ENCODE data around the gene TMEM87A. TPM values are rescaled to one million over a fixed set of nuclear protein-coding genes. Genes with fewer than 3 reads are reported as not detected.
A peak's percentile ranks its signal among the peaks of the same experiment; 100 is the strongest.
"Not testable (repeated sequence)": the region's sequence is repeated elsewhere in the genome, so short reads cannot be mapped to it uniquely, and the experiment has no call there.

Gene TMEM87A
- 10 to 100 TPM; 34.8 to 35.8 TPM for total RNA-seq

DNA sequence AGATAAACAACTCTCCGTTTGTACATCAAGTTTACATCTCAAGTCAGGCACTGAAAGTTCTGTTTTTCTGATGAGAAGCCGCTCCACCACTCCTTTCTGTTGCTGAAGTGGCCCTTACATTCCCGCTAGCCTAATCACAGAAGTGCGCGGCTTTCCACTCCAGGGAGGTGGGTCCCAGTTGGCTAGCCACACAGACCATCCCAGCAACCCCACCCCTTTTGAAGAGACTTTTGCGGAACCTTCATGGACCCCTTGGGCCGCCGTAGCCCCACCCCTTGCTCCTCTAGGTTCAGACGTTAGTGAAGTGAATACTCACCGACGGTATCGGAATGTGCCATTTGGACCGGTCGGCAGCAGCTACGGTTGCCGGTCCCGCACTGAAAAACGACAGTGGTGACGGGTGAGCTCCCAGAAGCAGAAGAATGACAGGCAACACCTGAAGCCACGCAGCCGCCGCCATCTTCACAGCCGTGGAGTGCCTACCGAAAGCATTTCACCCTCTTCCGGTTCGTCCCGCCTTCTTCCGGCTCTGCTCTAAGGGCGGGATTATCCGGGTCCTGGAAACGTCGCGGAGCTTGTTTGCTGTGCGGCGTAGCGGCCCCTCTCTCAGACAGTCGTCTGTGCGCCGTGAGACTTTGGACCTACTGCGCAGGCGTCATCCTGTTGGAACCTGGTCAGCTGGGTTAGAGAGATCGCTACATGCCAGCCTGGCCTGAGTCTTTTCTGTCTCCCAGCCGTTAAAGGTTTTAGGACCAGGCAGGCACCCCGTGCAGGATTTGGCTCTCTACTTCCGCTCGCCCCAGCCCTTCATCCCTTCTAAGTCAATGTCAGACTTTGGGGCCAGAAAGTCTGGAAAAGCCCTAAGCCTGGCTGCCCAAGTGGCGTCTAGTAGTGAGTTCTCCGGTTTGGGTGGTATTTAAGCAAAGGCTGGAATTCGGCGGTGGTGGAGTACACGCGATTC lies at the start of gene TMEM87A, which contains the start of gene GANC:
Gene TMEM87A (minus strand): TSS at position 495 of the 961 bp plus-strand sequence. CDS start 35 bp downstream, at position 460.
Gene GANC (plus strand): TSS at position 263 of the 961 bp plus-strand sequence. CDS start 1,281 bp downstream, outside the sequence.
- Mint-ChIP-seq H3K27me3 (no peaks in the 10 kb centered on the region), H3K4me1 (peaks cover 39% of the 10 kb centered on the region), H3K9me3 (no peaks in the 10 kb centered on the region), H3K36me3 (peaks cover 10% of the 10 kb centered on the region), H3K27ac (peak within 1 kb of the TSS; percentile 99), H3K4me3 (peak within 1 kb of the TSS; percentile 98)
- peak; percentile 95 for DNase-seq

GRCh38 chr15:42319206-42319605 lies 46.0 kb upstream of the TMEM87A start:
- Mint-ChIP-seq H3K36me3 (peaks cover 3% of the 10 kb centered on the region), H3K9me3 (no peaks in the 10 kb centered on the region), H3K4me3 (no peak overlapping the region), H3K27ac (no peak overlapping the region), H3K4me1 (no peaks in the 10 kb centered on the region), H3K27me3 (no peaks in the 10 kb centered on the region)
- no peak for DNase-seq

- DNase-seq, H3K9me3 Mint-ChIP-seq, H3K27ac Mint-ChIP-seq, H3K4me3 Mint-ChIP-seq, H3K36me3 Mint-ChIP-seq, H3K27me3 Mint-ChIP-seq, H3K4me1 Mint-ChIP-seq: not testable (repeated sequence)
Observed at GRCh38 chr15:42316282-42316805, 43.1 kb upstream of the TMEM87A start.

DNA sequence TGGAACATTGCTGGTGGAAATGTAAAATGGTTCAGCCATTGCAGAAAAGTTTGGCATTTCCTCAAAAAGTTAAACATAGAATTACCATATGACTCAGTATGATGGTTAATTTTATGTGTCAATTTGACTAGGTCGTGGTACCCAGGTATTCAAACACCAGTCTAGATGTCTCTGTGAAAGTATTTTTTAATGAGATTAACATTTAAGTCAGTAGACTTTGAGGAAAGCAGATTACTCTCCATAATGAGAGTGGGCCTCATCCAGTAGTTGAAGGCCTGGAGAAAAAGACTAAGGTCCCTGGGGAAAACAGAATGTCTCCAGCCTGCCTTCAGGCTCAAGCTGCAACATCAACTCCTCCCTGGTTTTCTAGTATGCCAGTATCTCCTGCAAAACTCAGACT lies 42.3 kb upstream of the TMEM87A start:
- H3K36me3 Mint-ChIP-seq = peaks cover 7% of the 10 kb centered on the region
- H3K4me3 Mint-ChIP-seq = no peak overlapping the region
- no peaks in the 10 kb centered on the region for H3K4me1 Mint-ChIP-seq
- no peaks in the 10 kb centered on the region for H3K9me3 Mint-ChIP-seq
- H3K27me3 Mint-ChIP-seq = no peaks in the 10 kb centered on the region
- no peak overlapping the region for H3K27ac Mint-ChIP-seq
- no peak for DNase-seq

GRCh38 chr15:42314818-42315217 lies 41.6 kb upstream of the TMEM87A start:
- Mint-ChIP-seq H3K4me1 (no peaks in the 10 kb centered on the region), H3K9me3 (no peaks in the 10 kb centered on the region), H3K36me3 (peaks cover 7% of the 10 kb centered on the region), H3K4me3 (no peak overlapping the region), H3K27ac (no peak overlapping the region), H3K27me3 (no peaks in the 10 kb centered on the region)
- no peak for DNase-seq

- no peaks in the 10 kb centered on the region for H3K4me1 Mint-ChIP-seq
- H3K4me3 Mint-ChIP-seq = no peak overlapping the region
- peaks cover 7% of the 10 kb centered on the region for H3K36me3 Mint-ChIP-seq
- no peaks in the 10 kb centered on the region for H3K9me3 Mint-ChIP-seq
- H3K27me3 Mint-ChIP-seq = no peaks in the 10 kb centered on the region
- H3K27ac Mint-ChIP-seq = no peak overlapping the region
- no peak for DNase-seq
Observed at GRCh38 chr15:42313463-42313862, 40.2 kb upstream of the TMEM87A start.

DNA sequence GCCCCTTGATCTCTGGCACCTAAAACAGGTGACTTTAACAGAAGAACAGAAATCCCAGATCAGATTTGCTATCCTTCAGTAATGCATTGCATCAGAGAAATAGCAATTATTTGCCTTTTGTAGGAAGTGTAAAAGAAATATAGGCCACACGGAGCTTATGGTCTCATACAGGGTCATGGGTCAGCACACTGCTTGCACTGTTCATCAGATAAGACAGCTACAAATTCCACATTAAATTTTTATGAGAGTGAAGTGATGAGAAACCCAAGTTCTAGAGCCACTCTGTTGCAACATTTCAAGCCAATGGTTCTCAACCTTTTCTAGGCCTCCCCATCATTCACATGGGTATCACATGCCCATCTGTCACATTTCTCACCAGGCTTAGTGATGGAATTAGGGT lies 33.4 kb upstream of the TMEM87A start:
- Mint-ChIP-seq H3K9me3 (peaks cover 16% of the 10 kb centered on the region), H3K36me3 (peaks cover 17% of the 10 kb centered on the region), H3K27ac (no peak overlapping the region), H3K4me3 (no peak overlapping the region), H3K4me1 (no peaks in the 10 kb centered on the region), H3K27me3 (no peaks in the 10 kb centered on the region)
- DNase-seq = no peak

GRCh38 chr15:42301004-42301403 lies 27.8 kb upstream of the TMEM87A start:
- peaks cover 38% of the 10 kb centered on the region for H3K36me3 Mint-ChIP-seq
- H3K4me1 Mint-ChIP-seq, H3K27me3 Mint-ChIP-seq, H3K27ac Mint-ChIP-seq, DNase-seq, H3K4me3 Mint-ChIP-seq: not testable (repeated sequence)
- H3K9me3 Mint-ChIP-seq = peaks cover 16% of the 10 kb centered on the region

- Mint-ChIP-seq H3K9me3 (no peaks in the 10 kb centered on the region), H3K4me3 (no peak overlapping the region), H3K36me3 (peaks cover 14% of the 10 kb centered on the region), H3K27ac (no peak overlapping the region), H3K27me3 (no peaks in the 10 kb centered on the region), H3K4me1 (no peaks in the 10 kb centered on the region)
- no peak for DNase-seq
Observed at GRCh38 chr15:42289166-42289565, 15.9 kb upstream of the TMEM87A start.

- no peaks in the 10 kb centered on the region for H3K9me3 Mint-ChIP-seq
- no peaks in the 10 kb centered on the region for H3K27me3 Mint-ChIP-seq
- H3K36me3 Mint-ChIP-seq = peaks cover 14% of the 10 kb centered on the region
- no peak overlapping the region for H3K27ac Mint-ChIP-seq
- H3K4me1 Mint-ChIP-seq = no peaks in the 10 kb centered on the region
- H3K4me3 Mint-ChIP-seq = no peak overlapping the region
- no peak for DNase-seq
Observed at GRCh38 chr15:42287931-42288330, 14.7 kb upstream of the TMEM87A start.

- Mint-ChIP-seq H3K9me3 (no peaks in the 10 kb centered on the region), H3K27me3 (no peaks in the 10 kb centered on the region), H3K27ac (no peak overlapping the region), H3K4me1 (no peaks in the 10 kb centered on the region), H3K4me3 (no peak overlapping the region), H3K36me3 (peaks cover 10% of the 10 kb centered on the region)
- DNase-seq = no peak
Observed at GRCh38 chr15:42286445-42287029, 13.3 kb upstream of the TMEM87A start.

DNA sequence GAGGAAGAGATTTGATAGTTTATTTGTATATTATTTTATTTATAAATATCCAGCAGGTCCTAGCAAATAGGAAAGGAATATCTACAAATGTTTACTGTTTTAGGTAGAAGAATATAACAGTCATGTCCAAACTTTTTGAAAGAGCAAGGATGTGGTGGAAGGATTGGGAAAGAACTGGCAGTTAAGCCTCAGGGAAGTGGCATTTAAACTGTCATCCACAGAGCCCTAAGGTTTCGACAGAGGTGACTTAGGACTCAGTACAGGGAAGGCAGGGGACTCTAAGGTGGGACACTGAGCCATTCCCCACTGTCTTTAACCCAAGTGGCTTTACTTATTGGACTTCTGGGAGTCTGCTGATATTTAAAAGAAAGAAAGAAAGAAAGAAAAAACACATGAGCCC lies 11.8 kb upstream of the TMEM87A start:
- no peak for DNase-seq
- no peak overlapping the region for H3K27ac Mint-ChIP-seq

GRCh38 chr15:42284551-42284950 lies 11.3 kb upstream of the TMEM87A start:
- Mint-ChIP-seq H3K27me3 (no peaks in the 10 kb centered on the region), H3K9me3 (no peaks in the 10 kb centered on the region), H3K4me1 (no peaks in the 10 kb centered on the region), H3K27ac (no peak overlapping the region), H3K36me3 (peaks cover 8% of the 10 kb centered on the region), H3K4me3 (no peak overlapping the region)
- DNase-seq = no peak

More for the DNA sequence above, 11.8 kb upstream of the TMEM87A start:
- Mint-ChIP-seq H3K27me3 (no peaks in the 10 kb centered on the region), H3K9me3 (no peaks in the 10 kb centered on the region), H3K4me3 (no peak overlapping the region), H3K4me1 (no peaks in the 10 kb centered on the region), H3K36me3 (peaks cover 8% of the 10 kb centered on the region)

GRCh38 chr15:42283671-42284070 lies 10.4 kb upstream of the TMEM87A start:
- no peak for DNase-seq
- H3K4me1 Mint-ChIP-seq = no peaks in the 10 kb centered on the region
- no peaks in the 10 kb centered on the region for H3K9me3 Mint-ChIP-seq
- peaks cover 3% of the 10 kb centered on the region for H3K36me3 Mint-ChIP-seq
- no peaks in the 10 kb centered on the region for H3K27me3 Mint-ChIP-seq
- H3K27ac Mint-ChIP-seq = no peak overlapping the region
- no peak overlapping the region for H3K4me3 Mint-ChIP-seq

DNA sequence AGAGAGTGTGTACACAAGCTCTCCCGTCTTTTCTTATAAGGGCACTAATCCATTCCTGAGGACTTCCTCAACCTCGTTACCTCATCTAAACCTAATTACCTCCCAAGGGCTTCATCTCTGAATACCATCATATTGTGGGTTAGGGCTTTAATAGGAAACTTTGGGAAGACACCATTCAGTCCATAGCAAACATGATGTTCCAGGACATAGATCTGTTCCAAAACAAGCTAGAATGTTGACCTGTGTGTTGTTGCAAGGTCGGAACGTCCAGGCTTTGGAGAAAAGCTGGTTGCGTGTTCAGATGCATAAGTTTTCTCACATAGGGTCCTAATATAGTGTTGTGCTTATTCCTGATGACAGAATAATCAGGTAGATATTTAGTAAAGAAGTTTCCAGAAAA lies 9.7 kb upstream of the TMEM87A start:
- DNase-seq = no peak
- Mint-ChIP-seq H3K27ac (no peak overlapping the region), H3K36me3 (peaks cover 2% of the 10 kb centered on the region), H3K9me3 (no peaks in the 10 kb centered on the region), H3K27me3 (no peaks in the 10 kb centered on the region), H3K4me3 (no peak overlapping the region), H3K4me1 (no peaks in the 10 kb centered on the region)
